HCT116 (cell line): Measurements from ENCODE around the gene ZNF592.

ENCODE experiments used
- EGR1 ChIP-seq: IDR thresholded peaks from 2 replicates; pipeline ENCODE4 v1.6.1; 2012; ENCODE audit warnings: low read depth
- ELF1 ChIP-seq: IDR thresholded peaks from 2 replicates; pipeline ENCODE4 v1.6.1; 2012; ENCODE audit warnings: low read depth, borderline replicate concordance
- EZH2 ChIP-seq: fragments of 200-600 bp; sonication (generic); IDR thresholded peaks from 2 replicates; pipeline ENCODE4 v1.6.1; 2017; ENCODE audit warnings: antibody characterized with exemption, mixed run types
- EZH2phosphoT487 ChIP-seq: fragments of 200-600 bp; IDR thresholded peaks from 2 replicates; pipeline ENCODE4 v1.6.1; 2018; ENCODE audit warnings: antibody characterized with exemption, borderline replicate concordance
- FOSL1 ChIP-seq: IDR thresholded peaks from 2 replicates; pipeline ENCODE4 v1.6.1; 2012; ENCODE audit warnings: low read depth
- JUND ChIP-seq: IDR thresholded peaks from 2 replicates; pipeline ENCODE4 v1.6.1; 2012
- MAX ChIP-seq: IDR thresholded peaks from 2 replicates; pipeline ENCODE4 v1.6.1; 2012
- POLR2A ChIP-seq: IDR thresholded peaks from 2 replicates; pipeline ENCODE4 v1.7.0; 2011; ENCODE audit warnings: borderline replicate concordance; ENCODE audit not compliant: insufficient read depth, insufficient read length; ENCODE audit errors: extremely low read depth
- POLR2AphosphoS5 ChIP-seq: IDR thresholded peaks from 2 replicates; pipeline ENCODE4 v1.6.1; 2011; ENCODE audit warnings: mild to moderate bottlenecking, low read depth, low read length, moderate library complexity
- SRF ChIP-seq: IDR thresholded peaks from 2 replicates; pipeline ENCODE4 v1.6.1; 2012; ENCODE audit warnings: low read depth
- TCF7L2 ChIP-seq: IDR thresholded peaks from 2 replicates; pipeline ENCODE4 v1.7.0; 2011; ENCODE audit warnings: borderline replicate concordance, inconsistent platforms; ENCODE audit not compliant: insufficient read depth, insufficient read length; ENCODE audit errors: extremely low read depth
- ZFX ChIP-seq: fragments of 450-650 bp; IDR thresholded peaks from 2 replicates; pipeline ENCODE4 v1.6.1; 2017
- TF ChIP-seq, protein P1 (sequence below), 3 experiments: fragments of 200-600 bp in 1 of 3; sonication (generic) in 1 of 3; IDR thresholded peaks in 2 of 3; conservative IDR thresholded peaks in 1 of 3; 2 replicates each; pipeline ENCODE4 v1.5.1; 2012 to 2017; ENCODE audit warnings: low read depth in 2 of 3, low read length in 2 of 3, antibody characterized with exemption in 1 of 3, borderline replicate concordance in 1 of 3, control low read depth in 1 of 3, mild to moderate bottlenecking in 1 of 3, mixed read lengths in 1 of 3, mixed run types in 1 of 3, moderate library complexity in 1 of 3; ENCODE audit not compliant: insufficient read depth in 1 of 3
- TF ChIP-seq, protein P2 (sequence below): IDR thresholded peaks from 2 replicates; pipeline ENCODE4 v1.6.1; 2011; ENCODE audit warnings: mild to moderate bottlenecking, low read length, moderate library complexity; ENCODE audit not compliant: insufficient replicate concordance; ENCODE audit errors: extremely low read depth

DNA sequence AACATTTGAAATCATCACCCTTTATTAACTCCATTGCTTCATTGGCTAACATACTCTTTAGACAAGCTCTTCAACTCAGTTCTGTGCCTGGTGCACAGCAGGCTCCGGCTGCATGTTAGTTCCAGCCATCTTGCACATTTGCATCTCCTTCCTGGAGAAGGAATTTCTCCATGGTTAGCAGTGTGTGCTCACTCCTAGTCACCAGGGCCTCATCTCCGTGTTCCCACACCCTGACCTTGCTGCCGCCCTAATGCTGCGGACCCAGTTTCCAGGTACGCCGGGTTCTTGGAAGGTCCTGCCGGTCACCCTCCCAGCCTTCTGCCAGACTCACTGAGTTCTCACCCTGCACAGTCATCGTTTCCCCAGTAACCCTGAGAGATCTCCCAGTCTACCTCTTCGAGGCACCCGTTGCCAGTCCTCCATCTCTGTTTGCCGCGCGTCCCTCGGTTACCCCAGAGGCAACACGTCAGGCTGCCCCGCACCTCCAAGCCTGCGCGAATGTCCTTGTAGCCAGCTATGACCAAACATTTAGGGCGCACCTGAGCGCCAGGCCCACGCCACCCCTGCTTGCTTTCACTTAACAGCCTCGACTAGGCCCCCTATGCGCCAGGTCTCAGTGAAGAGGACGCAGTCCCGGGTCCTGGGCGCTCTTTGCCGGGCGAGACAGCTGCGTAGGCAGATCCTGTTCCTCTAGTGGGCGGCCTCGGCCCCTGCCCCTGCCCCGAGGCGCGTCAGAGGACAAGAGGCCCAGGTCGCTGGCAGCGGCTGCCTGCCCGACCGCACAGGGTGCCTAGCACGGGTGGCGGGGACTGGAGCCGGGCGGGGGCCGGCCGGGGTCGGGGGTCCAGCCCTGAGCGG lies 747 bp upstream of the ZNF592 start:
- TF ChIP-seq JUND (no peak), SRF (no peak), POLR2A (no peak), POLR2AphosphoS5 (no peak; the same call in 1 of the 2 replicates), ZFX (no peak), ELF1 (no peak), EZH2 (no peak), TCF7L2 (no peak), EGR1 (peak; percentile 28), FOSL1 (no peak), MAX (peak; percentile 3; the same call in 1 of the 2 replicates), EZH2phosphoT487 (no peak)
- TF ChIP-seq, protein P1, sequence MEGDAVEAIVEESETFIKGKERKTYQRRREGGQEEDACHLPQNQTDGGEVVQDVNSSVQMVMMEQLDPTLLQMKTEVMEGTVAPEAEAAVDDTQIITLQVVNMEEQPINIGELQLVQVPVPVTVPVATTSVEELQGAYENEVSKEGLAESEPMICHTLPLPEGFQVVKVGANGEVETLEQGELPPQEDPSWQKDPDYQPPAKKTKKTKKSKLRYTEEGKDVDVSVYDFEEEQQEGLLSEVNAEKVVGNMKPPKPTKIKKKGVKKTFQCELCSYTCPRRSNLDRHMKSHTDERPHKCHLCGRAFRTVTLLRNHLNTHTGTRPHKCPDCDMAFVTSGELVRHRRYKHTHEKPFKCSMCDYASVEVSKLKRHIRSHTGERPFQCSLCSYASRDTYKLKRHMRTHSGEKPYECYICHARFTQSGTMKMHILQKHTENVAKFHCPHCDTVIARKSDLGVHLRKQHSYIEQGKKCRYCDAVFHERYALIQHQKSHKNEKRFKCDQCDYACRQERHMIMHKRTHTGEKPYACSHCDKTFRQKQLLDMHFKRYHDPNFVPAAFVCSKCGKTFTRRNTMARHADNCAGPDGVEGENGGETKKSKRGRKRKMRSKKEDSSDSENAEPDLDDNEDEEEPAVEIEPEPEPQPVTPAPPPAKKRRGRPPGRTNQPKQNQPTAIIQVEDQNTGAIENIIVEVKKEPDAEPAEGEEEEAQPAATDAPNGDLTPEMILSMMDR (IDR thresholded peaks at IDR 0.05 in 2 of 3, conservative IDR thresholded peaks at IDR 0.05 in 1 of 3; ENCODE audit: borderline replicate concordance in 1 of 3, insufficient read depth in 1 of 3, low read depth in 2 of 3, low read length in 2 of 3) = no peak
- TF ChIP-seq, protein P2, sequence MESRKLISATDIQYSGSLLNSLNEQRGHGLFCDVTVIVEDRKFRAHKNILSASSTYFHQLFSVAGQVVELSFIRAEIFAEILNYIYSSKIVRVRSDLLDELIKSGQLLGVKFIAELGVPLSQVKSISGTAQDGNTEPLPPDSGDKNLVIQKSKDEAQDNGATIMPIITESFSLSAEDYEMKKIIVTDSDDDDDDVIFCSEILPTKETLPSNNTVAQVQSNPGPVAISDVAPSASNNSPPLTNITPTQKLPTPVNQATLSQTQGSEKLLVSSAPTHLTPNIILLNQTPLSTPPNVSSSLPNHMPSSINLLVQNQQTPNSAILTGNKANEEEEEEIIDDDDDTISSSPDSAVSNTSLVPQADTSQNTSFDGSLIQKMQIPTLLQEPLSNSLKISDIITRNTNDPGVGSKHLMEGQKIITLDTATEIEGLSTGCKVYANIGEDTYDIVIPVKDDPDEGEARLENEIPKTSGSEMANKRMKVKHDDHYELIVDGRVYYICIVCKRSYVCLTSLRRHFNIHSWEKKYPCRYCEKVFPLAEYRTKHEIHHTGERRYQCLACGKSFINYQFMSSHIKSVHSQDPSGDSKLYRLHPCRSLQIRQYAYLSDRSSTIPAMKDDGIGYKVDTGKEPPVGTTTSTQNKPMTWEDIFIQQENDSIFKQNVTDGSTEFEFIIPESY = no peak
